ENCODE measurements around the gene ZBED4.

- TF ChIP-seq CTCF (IDR thresholded peaks at IDR 0.05; ENCODE audit: low read depth, low read length) (no peak), EZH2phosphoT487 (IDR thresholded peaks at IDR 0.05; ENCODE audit: low read depth) (no peak)
These were observed 59.4 kb downstream of the ZBED4 start for GRCh38 chr22:49913026-49913425.

All from OCI-LY3 (cell line).